EH (cell line): ENCODE results near the gene STK32B.
A peak's percentile ranks its signal among the peaks of the same experiment; 100 is the strongest.

ENCODE experiments used
- DNase-seq: peaks from one replicate; pipeline ENCODE4 v3.0.0-alpha.2; 2015; ENCODE audit warnings: low read depth

The STK32B gene

GRCh38 chr4:5069901-5070300 is 18.6 kb downstream of the STK32B start:
- no peak for DNase-seq

GRCh38 chr4:5072948-5073347 is 21.7 kb downstream of the STK32B start:
- DNase-seq, result no peak

DNA sequence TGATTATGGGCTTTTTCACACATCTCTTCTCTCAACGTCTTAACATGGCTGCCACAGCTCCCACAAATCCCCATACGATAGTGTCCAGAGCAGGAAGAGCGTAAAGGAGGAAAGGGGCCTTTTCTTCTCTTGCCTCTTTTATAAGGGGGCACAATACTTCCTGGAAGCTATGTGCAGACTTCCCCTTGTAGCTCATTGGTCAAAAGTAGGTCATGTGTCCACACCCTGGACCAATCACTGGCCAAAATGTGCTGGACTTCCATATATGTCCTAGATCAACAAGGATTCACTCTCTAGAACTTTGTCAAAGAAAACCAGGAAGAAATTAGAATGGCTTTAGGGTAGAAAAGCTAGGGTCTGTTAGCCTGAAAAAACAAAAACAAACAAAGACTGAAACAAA is 26.7 kb downstream of the STK32B start:
- DNase-seq, result no peak

GRCh38 chr4:5079581-5079980 is 28.3 kb downstream of the STK32B start:
- peak; percentile 75 for DNase-seq

DNA sequence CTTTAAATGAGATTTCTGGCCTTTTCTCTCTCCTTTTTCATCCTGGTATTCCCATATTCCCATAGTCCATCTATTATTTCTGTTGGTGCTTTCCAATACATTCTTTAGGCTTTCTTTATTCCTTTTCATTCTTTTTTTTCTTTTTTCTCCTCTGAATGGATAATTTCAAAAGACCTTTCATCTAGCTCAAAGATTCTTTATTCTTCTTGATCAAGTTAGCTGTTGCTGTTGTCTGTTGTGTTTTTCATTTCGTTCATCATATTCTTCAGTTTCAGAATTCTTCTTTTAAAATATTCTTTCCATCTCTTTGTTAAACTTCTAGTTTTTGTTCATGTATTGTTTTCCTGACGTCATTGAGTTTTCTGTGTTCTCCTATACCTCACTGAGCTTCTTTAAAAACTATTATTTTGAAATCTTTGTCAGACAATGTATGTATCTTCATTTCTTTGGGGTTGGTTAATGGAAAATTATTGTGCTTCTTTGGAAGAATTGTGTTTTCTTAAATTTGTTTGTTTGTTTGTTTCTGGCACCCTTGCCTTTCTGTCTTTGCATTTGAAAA is 30.2 kb downstream of the STK32B start:
- no peak for DNase-seq

DNA sequence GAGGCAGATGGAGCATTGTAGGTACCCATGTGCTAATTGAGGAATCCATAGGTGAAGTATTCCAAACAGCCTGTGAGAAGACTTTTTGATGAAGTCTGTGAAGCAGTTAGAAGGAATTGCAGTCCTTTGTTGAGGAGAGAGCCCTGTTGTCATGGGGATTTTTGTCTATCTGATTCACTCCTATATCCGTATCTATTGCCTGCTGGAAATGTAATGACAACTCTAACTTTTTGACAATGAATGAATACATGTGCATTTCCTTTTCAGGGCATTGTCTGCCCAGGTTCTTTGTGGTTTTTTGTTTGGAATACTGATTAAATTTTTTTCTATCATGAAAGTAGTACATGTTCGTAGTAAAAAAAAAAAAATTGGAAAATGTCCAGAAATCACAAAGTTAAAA is 31.1 kb downstream of the STK32B start:
- DNase-seq, result peak; percentile 37

DNA sequence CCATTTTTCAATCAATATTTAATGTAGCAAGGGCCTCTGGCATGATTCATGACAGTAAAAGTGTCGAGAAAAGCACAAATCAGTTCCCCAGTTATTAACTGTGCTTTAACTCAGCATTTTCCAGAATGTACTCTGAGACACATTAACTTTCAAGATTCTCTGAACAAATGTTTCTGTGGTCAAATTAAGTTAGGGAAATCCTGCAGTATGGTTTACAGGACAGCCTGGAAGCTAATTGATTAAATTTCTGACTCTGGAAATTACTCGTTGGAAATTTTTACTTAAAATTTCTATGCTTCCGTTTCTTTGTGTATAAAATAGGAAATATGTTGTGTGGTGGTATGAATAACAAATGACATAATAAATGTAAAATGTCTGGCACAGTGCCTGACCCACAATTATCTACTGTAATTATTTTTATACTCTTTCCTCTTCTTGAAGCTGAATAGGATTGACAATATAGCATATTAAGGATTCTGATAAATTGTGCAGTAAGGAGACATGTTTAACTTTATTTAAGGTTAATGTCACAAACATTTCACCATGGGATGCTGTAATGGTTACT is 33.7 kb downstream of the STK32B start:
- peak; percentile 68 for DNase-seq

- no peak for DNase-seq
Observed at GRCh38 chr4:5086535-5086934, 35.3 kb downstream of the STK32B start.

DNA sequence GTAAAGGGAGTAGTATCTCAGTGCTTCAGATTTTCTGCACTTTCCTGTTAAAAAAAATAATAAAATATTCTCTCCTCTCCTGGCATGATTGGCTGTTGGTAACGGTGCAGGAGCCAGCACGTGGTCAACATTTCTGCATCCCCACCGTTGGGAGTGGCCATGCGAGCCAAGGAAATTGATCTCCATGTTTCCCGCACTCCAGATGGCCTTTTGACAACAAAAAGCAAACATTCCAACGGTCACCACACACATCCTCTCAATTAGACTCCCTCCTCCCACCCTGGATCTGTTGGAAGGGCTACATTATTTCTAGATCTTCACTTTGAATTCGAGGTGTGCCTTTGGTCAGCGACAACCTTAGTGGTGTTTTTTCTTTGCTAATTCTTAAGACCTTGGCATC is 45.0 kb downstream of the STK32B start:
- DNase-seq, result peak; percentile 39

DNA sequence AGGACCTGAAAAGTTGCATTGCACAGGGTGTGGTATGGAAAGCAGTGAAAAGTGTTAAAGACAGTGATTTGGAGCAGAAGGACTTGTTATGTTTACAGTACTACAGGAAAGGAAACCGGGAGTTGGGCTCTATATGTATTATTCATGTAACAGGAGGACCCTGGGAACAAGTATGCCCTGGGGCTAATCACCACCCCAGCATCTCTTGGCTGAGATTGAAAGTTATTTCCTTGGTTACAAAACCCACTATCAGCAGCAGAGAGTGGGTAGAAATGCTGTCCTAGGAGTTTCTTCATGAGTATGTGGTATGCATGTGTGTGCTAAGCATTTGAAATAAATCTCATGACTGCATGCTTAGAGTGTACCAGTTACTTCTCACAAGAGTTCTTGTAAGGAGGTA is 46.9 kb downstream of the STK32B start:
- DNase-seq, result peak; percentile 72

DNA sequence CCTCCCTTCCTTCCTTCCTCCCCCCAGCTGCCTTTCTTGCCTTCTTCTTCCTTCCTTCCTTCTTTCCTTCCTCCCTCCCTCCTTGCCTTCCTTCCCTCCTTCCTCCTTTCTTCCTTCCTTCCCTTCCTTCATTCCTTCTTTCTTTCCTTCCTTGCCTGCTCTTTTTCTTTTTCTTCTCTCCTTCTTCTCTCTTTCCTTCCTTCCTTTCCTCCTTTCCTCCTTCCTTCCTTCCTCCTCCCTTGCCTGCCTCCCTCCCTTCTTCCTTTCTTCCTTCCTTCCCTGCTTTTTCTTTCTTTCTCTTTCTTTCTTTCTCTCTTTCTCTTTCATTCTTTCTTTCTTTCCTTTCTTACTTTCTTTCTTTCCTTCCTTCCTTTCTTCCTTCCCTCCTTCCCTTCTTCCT is 49.1 kb downstream of the STK32B start:
- DNase-seq, result no peak

DNA sequence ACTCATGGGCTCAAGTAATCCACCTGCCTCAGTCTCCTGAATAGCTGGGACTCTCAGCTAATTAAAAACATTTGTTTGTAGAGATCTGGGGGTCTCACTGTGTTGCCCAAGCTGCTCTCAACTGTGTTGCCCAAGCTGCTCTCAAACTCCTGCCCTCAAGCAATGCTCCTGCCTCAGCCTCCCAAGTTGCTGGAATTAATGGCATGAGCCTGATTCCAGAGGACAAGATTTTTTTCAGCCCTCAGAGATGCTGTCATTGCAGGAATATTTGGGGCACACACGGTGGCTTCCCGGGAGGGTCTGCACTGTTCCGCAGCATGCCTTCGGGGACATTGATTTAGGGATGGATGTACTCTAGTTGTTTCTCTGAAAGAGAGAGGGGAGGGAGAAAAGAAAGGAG is 49.7 kb downstream of the STK32B start:
- DNase-seq, result peak; percentile 19

- DNase-seq, result peak; percentile 38
Observed at GRCh38 chr4:5101571-5101970, 50.3 kb downstream of the STK32B start.

DNA sequence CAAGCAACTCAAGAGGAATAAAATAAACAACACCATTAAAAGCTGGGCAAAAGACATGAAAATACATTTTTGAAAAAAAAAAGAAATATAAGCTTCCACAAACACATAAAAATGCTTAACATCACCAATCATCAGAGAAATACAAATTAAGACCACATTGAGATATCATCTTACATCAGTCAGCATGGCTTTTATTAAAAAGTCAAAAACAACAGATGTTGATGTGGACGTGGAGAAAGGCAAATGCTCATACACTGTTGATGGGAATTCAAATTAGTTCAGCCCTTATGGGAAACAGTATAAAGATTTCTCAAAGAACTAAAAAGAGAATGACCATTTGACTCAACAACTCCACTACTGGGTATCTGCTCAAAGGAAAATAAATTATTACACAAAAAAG is 59.6 kb downstream of the STK32B start:
- DNase-seq, result peak; percentile 35

DNA sequence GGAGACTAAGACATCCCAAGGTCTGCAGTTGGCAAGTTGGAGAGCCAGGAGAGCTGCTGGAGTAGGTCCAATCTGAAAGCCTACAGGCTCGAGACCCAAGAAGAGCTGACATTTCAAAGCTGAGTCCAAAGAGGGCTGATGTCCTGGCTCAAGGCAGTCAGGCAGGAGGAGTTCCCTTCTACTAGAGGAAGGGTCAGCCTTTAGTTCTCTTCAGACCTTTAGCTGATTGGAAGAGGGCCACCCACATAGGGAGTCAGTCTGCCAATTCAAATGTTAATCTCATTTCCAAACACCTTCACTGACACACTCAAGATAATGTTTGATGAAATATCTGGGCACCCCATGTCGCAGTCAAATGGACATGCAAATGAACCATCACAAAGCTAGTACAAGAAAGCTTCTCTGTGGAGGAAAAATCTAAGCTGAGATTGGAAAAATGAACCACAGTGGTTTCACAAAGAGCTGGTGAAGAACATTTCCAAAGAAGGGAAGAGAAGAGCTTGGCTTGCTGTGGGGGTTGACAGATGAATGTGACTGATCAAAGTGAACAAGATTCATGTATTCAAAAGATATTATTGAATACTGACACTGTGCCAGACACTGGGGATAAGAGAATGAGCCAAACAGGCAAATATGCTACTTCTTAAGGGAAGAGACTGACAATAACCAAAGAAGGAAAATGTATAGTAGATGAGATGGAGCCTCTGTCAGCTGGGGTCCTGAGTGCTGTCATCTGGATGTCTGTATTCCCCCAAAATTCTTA is 61.2 kb downstream of the STK32B start:
- DNase-seq, result peak; percentile 29

GRCh38 chr4:5114950-5115349 is 63.7 kb downstream of the STK32B start:
- peak; percentile 90 for DNase-seq

DNA sequence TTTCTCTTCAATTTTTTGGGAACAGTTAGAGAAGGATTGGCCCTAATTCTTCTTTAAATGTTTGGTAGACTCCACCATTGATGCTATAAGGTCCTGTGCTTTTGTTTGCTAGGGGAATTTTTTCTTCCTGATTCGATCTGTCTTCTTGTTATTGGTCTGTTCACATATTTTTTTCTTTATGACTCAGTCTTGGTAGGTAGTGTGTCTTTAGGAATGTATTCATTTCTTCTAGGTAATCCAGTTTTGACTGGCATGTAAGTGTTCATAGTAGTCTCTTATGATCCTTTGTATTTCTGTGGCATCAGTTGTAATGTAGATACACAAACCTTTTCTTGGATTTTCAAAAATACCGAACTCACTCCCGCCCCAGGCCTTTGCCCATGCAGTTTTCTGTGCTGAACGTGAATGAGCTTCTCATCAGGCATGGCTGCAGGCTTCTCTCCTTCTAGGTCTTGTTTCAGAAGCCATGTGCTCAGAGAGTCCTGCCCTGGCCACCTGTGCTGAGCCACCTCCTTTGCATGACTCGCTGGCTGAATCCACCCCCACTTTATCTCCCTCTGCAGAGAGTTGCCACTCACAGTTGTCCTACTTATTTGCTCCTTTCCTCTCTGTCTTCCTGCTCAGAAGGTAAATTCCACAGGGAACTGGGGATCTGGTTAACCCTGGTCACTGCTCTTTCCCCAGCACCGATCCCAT is 67.0 kb downstream of the STK32B start:
- DNase-seq, result peak; percentile 36

DNA sequence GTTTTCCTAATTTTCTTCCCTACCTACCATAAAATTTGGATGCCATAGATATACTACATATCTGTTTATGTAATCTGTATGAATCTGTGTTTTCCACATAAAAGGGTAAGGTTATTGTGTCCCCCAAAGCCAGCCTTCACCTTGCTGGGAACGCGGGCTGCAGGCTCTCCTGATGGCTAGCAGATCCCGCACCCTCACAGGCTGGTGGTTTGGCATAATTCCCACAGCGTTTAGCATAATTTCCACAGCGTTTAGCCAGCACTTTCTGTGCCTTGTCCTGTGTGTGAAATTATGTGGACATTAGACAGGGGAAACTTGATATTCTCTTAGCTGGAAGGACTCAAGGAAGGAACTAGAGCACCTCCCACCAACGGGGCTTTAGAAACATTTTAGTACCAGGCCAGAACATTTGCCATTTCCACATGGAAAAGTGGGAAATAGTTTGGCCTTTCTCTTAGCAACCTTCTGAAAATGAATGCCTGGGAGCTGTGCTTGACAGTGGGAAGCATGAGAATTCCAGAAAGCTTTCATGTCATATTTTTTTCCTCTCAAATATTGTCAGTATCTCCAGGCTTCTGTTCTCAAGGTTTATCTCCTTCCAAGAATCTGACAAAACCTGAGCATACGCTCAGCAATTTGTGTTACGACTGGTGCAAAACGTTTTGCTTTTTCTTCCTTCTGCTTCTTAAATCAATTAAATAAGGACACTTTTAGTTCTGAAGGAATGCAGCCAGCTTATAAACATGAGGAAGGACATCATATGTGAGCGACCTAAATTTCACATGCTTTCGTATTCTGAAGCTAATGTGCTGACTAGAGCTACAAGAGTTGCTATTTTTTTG is 67.9 kb downstream of the STK32B start:
- peak; percentile 39 for DNase-seq

DNA sequence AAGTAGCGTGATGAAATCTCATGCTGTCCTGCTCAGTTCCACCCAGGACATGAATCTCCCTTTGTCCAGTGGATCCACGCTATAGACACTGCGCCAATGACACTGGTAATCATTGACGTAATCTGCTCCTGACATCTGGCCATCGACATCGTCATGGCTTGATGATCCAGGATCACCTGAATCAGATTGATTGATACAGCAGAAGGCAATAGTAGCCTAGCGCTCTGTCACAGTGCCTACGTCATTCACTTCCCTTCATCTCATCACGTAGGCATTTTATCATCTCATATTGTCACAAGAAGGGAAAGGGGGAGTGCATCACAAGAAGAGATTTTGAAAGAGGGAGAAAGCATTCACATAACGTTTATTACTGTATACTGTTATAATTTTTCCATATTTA is 68.8 kb downstream of the STK32B start:
- DNase-seq, result no peak

DNA sequence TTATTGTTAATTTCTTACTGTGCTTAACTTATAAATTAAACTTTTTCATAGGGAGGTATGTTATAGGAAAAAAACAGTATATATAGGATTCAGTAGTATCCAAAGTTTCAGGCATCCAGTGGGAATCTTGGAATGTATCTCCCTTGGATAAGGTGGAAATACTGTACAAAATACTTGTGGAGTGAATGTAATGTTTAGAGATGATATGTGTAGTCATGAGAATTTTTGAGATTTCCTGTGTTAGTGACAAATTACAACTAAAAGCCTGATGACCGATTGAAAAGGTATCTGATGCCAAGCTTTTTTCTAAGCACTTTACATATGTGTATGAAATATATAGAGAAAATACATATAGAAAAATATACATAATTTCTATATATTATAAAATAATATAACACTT is 69.2 kb downstream of the STK32B start:
- peak; percentile 65 for DNase-seq

DNA sequence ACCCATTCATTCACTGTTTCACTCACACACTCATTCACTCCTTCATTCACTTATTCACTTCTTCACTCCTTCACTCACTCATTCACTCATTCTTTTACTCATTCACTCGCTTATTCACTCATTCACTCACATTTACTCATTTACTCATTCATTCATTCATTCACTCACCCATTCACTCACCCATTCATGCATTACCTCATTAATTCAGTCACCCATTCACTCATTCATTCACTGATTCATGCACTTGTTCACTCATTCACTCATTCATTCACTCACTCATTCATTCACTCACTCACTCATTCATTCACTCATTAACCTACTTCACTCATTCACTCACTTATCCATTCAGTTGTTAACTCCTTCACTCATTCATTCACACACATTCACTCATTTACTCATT is 70.8 kb downstream of the STK32B start:
- DNase-seq, result no peak

DNA sequence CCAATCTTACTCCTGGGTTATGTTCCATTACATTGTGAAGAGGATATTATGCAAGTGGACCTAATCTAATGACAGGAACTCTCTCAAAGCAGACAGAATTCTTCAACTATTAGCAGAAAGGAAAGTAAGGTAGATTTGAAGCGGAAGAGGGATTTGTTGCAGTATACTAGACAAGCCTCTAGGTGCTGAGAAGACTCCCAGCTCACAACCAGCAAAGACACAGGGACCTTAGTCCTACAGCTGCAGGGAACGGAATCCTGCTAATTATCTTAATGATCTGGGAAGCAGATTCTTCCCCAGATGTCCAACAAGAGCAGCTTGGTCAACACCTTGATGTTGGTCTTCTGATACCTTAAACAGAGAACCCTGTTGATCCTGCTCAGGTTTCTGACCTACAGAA is 73.6 kb downstream of the STK32B start:
- no peak for DNase-seq
